Activated naive CD8-positive, alpha-beta T cell treated with anti-CD3 and anti-CD28 coated beads, Interleukin-2, amount 50 U/mL, for 24 hours (primary cell): ENCODE data around the gene CCDC8.
"Not testable (repeated sequence)": the region's sequence is repeated elsewhere in the genome, so short reads cannot be mapped to it uniquely, and the experiment has no call there.

ENCODE experiments used
- ATAC-seq: fragments of 150-1000 bp; cut with Tn5 transposase; one replicate; pipeline ENCODE4 v1.10.0; 2021
- DNase-seq: peaks from one replicate; pipeline ENCODE4 v3.0.0; 2021
- H3K27ac Mint-ChIP-seq: one replicate; pipeline ENCODE4 v1.8.0; 2021; ENCODE audit warnings: mild to moderate bottlenecking, mixed read lengths
- H3K27me3 Mint-ChIP-seq: one replicate; pipeline ENCODE4 v1.8.0; 2021; ENCODE audit warnings: mixed read lengths
- H3K36me3 Mint-ChIP-seq: one replicate; pipeline ENCODE4 v1.8.0; 2021; ENCODE audit warnings: low read depth, mixed read lengths
- H3K4me1 Mint-ChIP-seq: one replicate; pipeline ENCODE4 v1.8.0; 2021; ENCODE audit warnings: mixed read lengths
- H3K4me3 Mint-ChIP-seq: one replicate; pipeline ENCODE4 v1.8.0; 2021; ENCODE audit warnings: mild to moderate bottlenecking, moderate library complexity, mixed read lengths
- H3K9me3 Mint-ChIP-seq: one replicate; pipeline ENCODE4 v1.8.0; 2021; ENCODE audit warnings: mixed read lengths

Gene CCDC8

GRCh38 chr19:46415804-46416709 is 2.7 kb upstream of the CCDC8 start:
- not testable (repeated sequence) for H3K9me3 Mint-ChIP-seq, H3K27ac Mint-ChIP-seq, H3K36me3 Mint-ChIP-seq, H3K4me3 Mint-ChIP-seq, ATAC-seq, H3K4me1 Mint-ChIP-seq
- peaks cover 68% of the 10 kb centered on the region for H3K27me3 Mint-ChIP-seq
- peak; percentile 45 for DNase-seq

GRCh38 chr19:46414899-46415298 is 1.5 kb upstream of the CCDC8 start:
- not testable (repeated sequence) for H3K9me3 Mint-ChIP-seq, DNase-seq, ATAC-seq, H3K4me3 Mint-ChIP-seq, H3K27ac Mint-ChIP-seq, H3K36me3 Mint-ChIP-seq, H3K4me1 Mint-ChIP-seq
- peaks cover 79% of the 10 kb centered on the region for H3K27me3 Mint-ChIP-seq

GRCh38 chr19:46412650-46413261 is 608 bp downstream of the CCDC8 start:
- DNase-seq (no peak), ATAC-seq (no peak)
- peaks cover 10% of the 10 kb centered on the region for H3K4me1 Mint-ChIP-seq
- no peak overlapping the region for H3K4me3 Mint-ChIP-seq
- no peak overlapping the region for H3K27ac Mint-ChIP-seq
- H3K27me3 Mint-ChIP-seq, result peaks cover 82% of the 10 kb centered on the region
- H3K36me3 Mint-ChIP-seq, result no peaks in the 10 kb centered on the region
- no peaks in the 10 kb centered on the region for H3K9me3 Mint-ChIP-seq

- no peak overlapping the region for H3K27ac Mint-ChIP-seq
- DNase-seq (no peak), ATAC-seq (no peak)
- peaks cover 80% of the 10 kb centered on the region for H3K27me3 Mint-ChIP-seq
- no peaks in the 10 kb centered on the region for H3K9me3 Mint-ChIP-seq
- H3K4me3 Mint-ChIP-seq, result no peak overlapping the region
- no peaks in the 10 kb centered on the region for H3K36me3 Mint-ChIP-seq
- peaks cover 10% of the 10 kb centered on the region for H3K4me1 Mint-ChIP-seq
Observed at GRCh38 chr19:46411925-46412649, 1.3 kb downstream of the CCDC8 start.

GRCh38 chr19:46411088-46411924 is 2.1 kb downstream of the CCDC8 start:
- DNase-seq (no peak), ATAC-seq (no peak)
- Mint-ChIP-seq H3K9me3 (no peaks in the 10 kb centered on the region), H3K36me3 (no peaks in the 10 kb centered on the region), H3K4me1 (peaks cover 7% of the 10 kb centered on the region), H3K27ac (no peak overlapping the region), H3K27me3 (peaks cover 83% of the 10 kb centered on the region), H3K4me3 (no peak overlapping the region)

- no peak overlapping the region for H3K4me3 Mint-ChIP-seq
Observed at GRCh38 chr19:46410205-46411087, 2.9 kb downstream of the CCDC8 start.

GRCh38 chr19:46409191-46409590 is 4.2 kb downstream of the CCDC8 start:
- ATAC-seq (no peak), DNase-seq (no peak)
- Mint-ChIP-seq H3K4me1 (peaks cover 9% of the 10 kb centered on the region), H3K27me3 (peaks cover 79% of the 10 kb centered on the region), H3K27ac (no peak overlapping the region), H3K4me3 (no peak overlapping the region), H3K36me3 (no peaks in the 10 kb centered on the region), H3K9me3 (no peaks in the 10 kb centered on the region)

More at GRCh38 chr19:46410205-46411087, 2.9 kb downstream of the CCDC8 start:
- Mint-ChIP-seq H3K27ac (no peak overlapping the region), H3K36me3 (no peaks in the 10 kb centered on the region), H3K4me1 (peaks cover 3% of the 10 kb centered on the region), H3K9me3 (no peaks in the 10 kb centered on the region), H3K27me3 (peaks cover 82% of the 10 kb centered on the region)
- ATAC-seq, result no peak
- DNase-seq, result no peak

GRCh38 chr19:46408664-46409039 is 4.7 kb downstream of the CCDC8 start:
- Mint-ChIP-seq H3K36me3 (no peaks in the 10 kb centered on the region), H3K4me3 (no peak overlapping the region), H3K27ac (no peak overlapping the region), H3K9me3 (no peaks in the 10 kb centered on the region), H3K4me1 (peaks cover 15% of the 10 kb centered on the region), H3K27me3 (peaks cover 79% of the 10 kb centered on the region)
- no peak for DNase-seq
- no peak for ATAC-seq

- Mint-ChIP-seq H3K36me3 (no peaks in the 10 kb centered on the region), H3K4me1 (peaks cover 16% of the 10 kb centered on the region), H3K4me3 (no peak overlapping the region), H3K9me3 (no peaks in the 10 kb centered on the region), H3K27ac (no peak overlapping the region), H3K27me3 (peaks cover 82% of the 10 kb centered on the region)
- DNase-seq (no peak), ATAC-seq (no peak)
Observed at GRCh38 chr19:46407856-46408663, 5.3 kb downstream of the CCDC8 start.

- Mint-ChIP-seq H3K4me3 (no peak overlapping the region), H3K27ac (no peak overlapping the region), H3K27me3 (peaks cover 79% of the 10 kb centered on the region), H3K4me1 (peaks cover 14% of the 10 kb centered on the region), H3K36me3 (no peaks in the 10 kb centered on the region), H3K9me3 (no peaks in the 10 kb centered on the region)
- no peak for DNase-seq
- ATAC-seq, result no peak
Observed at GRCh38 chr19:46406976-46407375, 6.4 kb downstream of the CCDC8 start.

- ATAC-seq (no peak), DNase-seq (no peak)
- Mint-ChIP-seq H3K36me3 (no peaks in the 10 kb centered on the region), H3K4me1 (peaks cover 14% of the 10 kb centered on the region), H3K9me3 (no peaks in the 10 kb centered on the region), H3K27me3 (peaks cover 68% of the 10 kb centered on the region), H3K4me3 (peak overlapping the region; percentile 54), H3K27ac (no peak overlapping the region)
Observed at GRCh38 chr19:46404753-46405468, 8.5 kb downstream of the CCDC8 start.

- no peak overlapping the region for H3K27ac Mint-ChIP-seq
- peak overlapping the region; percentile 54 for H3K4me3 Mint-ChIP-seq
- ATAC-seq, result peak; percentile 13
- H3K27me3 Mint-ChIP-seq, result peaks cover 73% of the 10 kb centered on the region
- H3K4me1 Mint-ChIP-seq, result peaks cover 14% of the 10 kb centered on the region
- no peak for DNase-seq
- no peaks in the 10 kb centered on the region for H3K9me3 Mint-ChIP-seq
- no peaks in the 10 kb centered on the region for H3K36me3 Mint-ChIP-seq
Observed at GRCh38 chr19:46404055-46404752, 9.2 kb downstream of the CCDC8 start.
